Stomach smooth muscle (tissue), 2 donors: ENCODE results near the gene HPGDS.

Experiments used
- H3K27ac ChIP-seq: one replicate; pipeline ENCODE4 v1.7.0; 2013; ENCODE audit warnings: mild to moderate bottlenecking, low read length, inconsistent platforms
- H3K27me3 ChIP-seq, 2 donors: one replicate each; pipeline ENCODE4 v1.7.0; 2013; ENCODE audit warnings: low read length in 2 of 2; ENCODE audit not compliant: insufficient read depth in 2 of 2, control insufficient read depth in 1 of 2
- H3K36me3 ChIP-seq, 2 donors: one replicate each; pipeline ENCODE4 v1.7.0; 2013; ENCODE audit warnings: low read length in 2 of 2; ENCODE audit not compliant: control insufficient read depth in 2 of 2, insufficient read depth in 2 of 2
- H3K4me1 ChIP-seq: one replicate; pipeline ENCODE4 v1.7.0; 2013; ENCODE audit warnings: low read length; ENCODE audit not compliant: control insufficient read depth, insufficient read depth
- H3K4me3 ChIP-seq, 2 donors: one replicate each; pipeline ENCODE4 v1.7.0; 2013; ENCODE audit warnings: low read length in 2 of 2
- H3K9ac ChIP-seq, 2 donors: one replicate each; pipeline ENCODE4 v1.7.0; 2013; ENCODE audit warnings: low read length in 2 of 2, mild to moderate bottlenecking in 1 of 2
- H3K9me3 ChIP-seq, 2 donors: one replicate each; pipeline ENCODE4 v1.7.0; 2013; ENCODE audit warnings: low read length in 2 of 2; ENCODE audit not compliant: control insufficient read depth in 2 of 2
- donor health status: healthy.
- donor health status: Pancreatic carcinoma.

Gene HPGDS

DNA sequence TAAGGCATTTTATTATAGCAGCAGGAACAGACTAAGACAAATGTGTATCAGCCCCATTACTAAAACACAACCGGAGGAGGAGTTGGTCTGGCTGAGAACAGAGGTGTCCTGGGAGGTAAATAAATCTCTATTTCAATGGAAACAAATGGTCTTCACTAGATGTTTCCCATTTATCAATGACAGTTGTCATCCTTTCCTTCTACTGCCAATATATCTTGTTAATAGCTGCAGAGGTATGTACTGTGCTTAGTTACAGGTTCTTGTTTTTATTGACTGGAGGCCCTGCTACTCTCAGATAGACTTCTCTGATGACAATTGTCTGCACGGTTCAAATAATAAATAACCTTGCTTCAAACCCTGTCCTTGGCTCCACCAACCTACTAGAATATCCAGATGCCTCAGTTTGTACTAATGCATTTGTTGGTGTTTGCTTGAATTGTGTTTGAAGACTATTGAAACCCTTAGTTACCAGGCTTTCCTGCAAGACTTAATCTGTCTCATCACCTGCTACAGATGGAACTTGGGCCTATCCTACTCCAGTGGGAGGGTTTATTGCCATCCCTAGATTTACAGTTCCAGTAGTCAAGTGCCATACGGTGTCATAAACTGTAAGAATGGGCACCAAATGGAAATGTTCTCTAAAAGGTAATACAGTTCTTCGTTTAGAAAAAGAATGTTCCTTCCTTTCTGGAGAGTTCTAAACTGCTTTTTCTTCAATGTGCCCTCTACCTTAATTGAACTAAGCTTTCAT is 29.8 kb upstream of the HPGDS start:
- no peak overlapping the region for H3K9ac ChIP-seq
- H3K27me3 ChIP-seq: no peaks in the 10 kb centered on the region
- no peak overlapping the region for H3K4me3 ChIP-seq
- no peak overlapping the region for H3K27ac ChIP-seq
- no peaks in the 10 kb centered on the region for H3K9me3 ChIP-seq
- no peaks in the 10 kb centered on the region for H3K36me3 ChIP-seq
- no peaks in the 10 kb centered on the region for H3K4me1 ChIP-seq

DNA sequence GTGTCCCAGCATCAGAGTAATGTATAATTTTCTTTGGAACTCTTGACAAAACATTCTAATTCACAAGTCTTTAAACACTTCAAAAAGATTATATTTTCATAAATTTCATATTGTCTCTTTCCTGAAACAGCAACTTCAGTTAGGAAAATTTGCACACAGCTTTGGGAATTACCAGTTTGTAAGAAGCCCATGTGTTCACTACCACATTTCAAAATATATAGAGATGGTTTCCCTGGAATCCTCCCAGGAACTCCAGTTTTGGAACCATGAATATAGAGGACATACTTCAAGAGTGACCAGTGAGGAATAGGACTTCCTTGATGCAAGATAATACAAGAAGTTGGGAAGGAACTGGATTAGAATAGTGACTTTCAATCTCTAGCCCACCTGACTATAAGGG is 28.7 kb upstream of the HPGDS start:
- H3K4me3 ChIP-seq: no peak overlapping the region
- no peaks in the 10 kb centered on the region for H3K4me1 ChIP-seq
- H3K27ac ChIP-seq: no peak overlapping the region
- H3K9ac ChIP-seq: no peak overlapping the region
- H3K27me3 ChIP-seq: no peaks in the 10 kb centered on the region
- H3K36me3 ChIP-seq: no peaks in the 10 kb centered on the region
- H3K9me3 ChIP-seq: peaks cover 3% of the 10 kb centered on the region in 2 donors

DNA sequence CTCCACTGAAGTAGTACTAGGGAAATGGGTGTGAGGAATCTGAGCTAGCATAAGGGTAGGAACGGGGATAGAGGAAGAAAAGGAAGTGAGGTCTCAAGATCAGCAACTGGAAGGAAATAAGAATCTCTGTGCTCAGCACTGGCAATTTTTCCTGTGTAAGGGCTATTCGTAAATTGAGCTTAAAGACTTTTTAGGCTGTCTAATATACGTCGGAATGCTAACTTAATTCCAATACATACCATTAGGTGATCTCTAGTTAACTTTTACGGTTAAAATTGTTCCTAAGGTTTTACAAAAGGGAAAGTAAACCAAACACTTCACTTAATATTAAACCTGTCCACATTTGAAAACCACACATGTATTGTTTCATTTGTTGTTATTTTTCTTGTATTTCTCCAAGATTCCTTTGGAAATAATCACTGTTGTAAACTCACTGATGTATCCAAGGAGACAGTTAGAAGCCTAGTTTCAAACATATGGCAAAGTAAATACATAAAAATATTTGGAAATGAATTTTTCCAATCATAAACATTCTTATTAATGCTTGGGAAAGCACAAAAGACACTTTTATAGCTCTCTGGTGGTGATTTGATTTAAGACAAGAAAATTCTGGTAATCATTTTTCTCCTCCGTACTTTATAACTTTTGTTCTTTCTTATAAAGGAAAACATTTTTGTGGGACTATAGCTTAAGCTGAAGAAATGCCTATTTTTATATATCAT is 28.1 kb upstream of the HPGDS start:
- no peaks in the 10 kb centered on the region for H3K4me1 ChIP-seq
- H3K4me3 ChIP-seq: no peak overlapping the region
- H3K36me3 ChIP-seq: no peaks in the 10 kb centered on the region
- no peaks in the 10 kb centered on the region for H3K27me3 ChIP-seq
- H3K9me3 ChIP-seq: peaks cover 3% of the 10 kb centered on the region in 2 donors
- H3K27ac ChIP-seq: no peak overlapping the region
- H3K9ac ChIP-seq: no peak overlapping the region

DNA sequence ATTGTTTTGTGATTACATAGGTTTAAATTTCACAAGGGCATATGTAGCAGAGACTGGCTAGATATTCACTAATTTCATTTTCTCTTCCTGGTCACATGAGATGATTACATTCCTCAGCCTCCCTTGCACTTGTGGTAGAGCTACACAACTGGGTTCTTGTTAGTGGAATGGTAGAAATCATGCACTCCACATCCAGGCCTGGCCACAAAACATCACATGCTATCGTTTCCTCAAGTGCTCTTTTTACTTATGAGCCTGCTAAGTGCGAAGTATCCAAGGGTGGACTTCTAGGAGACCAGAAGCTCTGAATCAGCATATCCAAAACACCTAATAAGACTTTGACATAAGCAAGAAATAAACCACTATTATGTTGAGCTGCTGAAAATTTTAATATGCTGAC is 26.4 kb upstream of the HPGDS start:
- Histone ChIP-seq H3K9ac (no peak overlapping the region), H3K27ac (no peak overlapping the region), H3K9me3 (peaks cover 3% of the 10 kb centered on the region in 2 donors), H3K36me3 (no peaks in the 10 kb centered on the region), H3K27me3 (no peaks in the 10 kb centered on the region), H3K4me3 (no peak overlapping the region), H3K4me1 (no peaks in the 10 kb centered on the region)

DNA sequence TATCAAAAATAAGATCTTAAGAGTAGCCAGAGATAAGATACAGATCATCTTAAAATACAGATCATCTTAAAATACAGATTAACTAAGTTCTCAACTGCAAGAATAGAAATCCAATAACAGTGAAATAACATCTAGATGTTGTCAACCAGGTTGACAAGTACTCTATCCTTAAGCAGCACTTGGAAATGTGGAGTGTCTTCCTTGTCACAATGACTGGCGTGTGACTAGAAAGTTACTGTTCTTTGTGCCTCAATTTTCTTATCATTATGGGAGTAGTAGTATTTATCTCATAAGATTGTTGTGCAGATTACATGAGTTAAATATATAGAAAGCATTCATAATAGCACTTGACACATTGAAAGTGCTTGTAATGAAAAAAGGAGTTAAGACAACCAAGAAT is 25.8 kb upstream of the HPGDS start:
- H3K27ac ChIP-seq: no peak overlapping the region
- H3K36me3 ChIP-seq: no peaks in the 10 kb centered on the region
- no peaks in the 10 kb centered on the region for H3K27me3 ChIP-seq
- no peaks in the 10 kb centered on the region for H3K4me1 ChIP-seq
- peaks cover 3% of the 10 kb centered on the region in 2 donors for H3K9me3 ChIP-seq
- no peak overlapping the region for H3K9ac ChIP-seq
- H3K4me3 ChIP-seq: no peak overlapping the region

DNA sequence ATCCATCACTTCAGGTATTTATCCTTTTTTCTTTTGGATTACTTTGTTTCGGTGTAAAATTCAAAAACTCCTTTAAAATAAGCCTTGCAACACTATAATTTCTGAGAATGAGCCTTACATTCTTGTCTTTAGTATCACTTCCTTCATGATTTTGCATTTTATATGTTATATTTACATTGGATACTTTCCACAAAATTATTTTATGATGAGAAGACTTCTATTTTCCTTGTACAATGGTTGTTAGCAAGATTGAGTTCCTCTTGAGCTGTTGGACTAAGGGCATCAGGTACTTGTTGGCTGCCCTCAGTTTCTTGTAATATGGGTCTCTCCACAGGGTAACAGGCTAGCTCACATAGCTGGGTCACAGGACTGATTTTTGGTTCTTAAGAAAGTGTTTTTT is 22.7 kb upstream of the HPGDS start:
- H3K27me3 ChIP-seq: no peaks in the 10 kb centered on the region
- H3K36me3 ChIP-seq: no peaks in the 10 kb centered on the region
- H3K9ac ChIP-seq: no peak overlapping the region
- H3K9me3 ChIP-seq: peaks cover 3% of the 10 kb centered on the region in 2 donors
- no peak overlapping the region for H3K27ac ChIP-seq
- no peak overlapping the region for H3K4me3 ChIP-seq
- no peaks in the 10 kb centered on the region for H3K4me1 ChIP-seq

DNA sequence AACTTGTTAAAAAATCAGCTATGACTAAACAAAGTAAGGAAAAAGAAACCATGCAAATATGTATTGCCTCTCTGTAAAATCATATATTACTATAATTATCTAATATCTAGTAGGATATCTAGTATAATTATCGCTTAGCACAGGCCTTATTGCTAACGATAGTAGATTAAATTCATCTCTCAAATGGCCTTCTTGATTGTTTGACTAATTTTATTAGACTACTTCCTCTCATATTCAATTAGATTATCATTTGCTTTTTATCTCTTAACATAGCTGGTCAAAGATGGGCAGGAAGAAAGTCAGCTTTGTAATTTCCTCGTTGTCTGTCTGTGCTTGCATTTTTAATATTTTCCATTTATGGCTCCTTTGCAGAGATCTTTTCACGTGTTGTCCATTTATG is 21.9 kb upstream of the HPGDS start:
- Histone ChIP-seq H3K27me3 (no peaks in the 10 kb centered on the region), H3K9ac (no peak overlapping the region), H3K4me1 (no peaks in the 10 kb centered on the region), H3K4me3 (no peak overlapping the region), H3K27ac (no peak overlapping the region), H3K9me3 (peaks cover 3% of the 10 kb centered on the region in 2 donors), H3K36me3 (no peaks in the 10 kb centered on the region)

DNA sequence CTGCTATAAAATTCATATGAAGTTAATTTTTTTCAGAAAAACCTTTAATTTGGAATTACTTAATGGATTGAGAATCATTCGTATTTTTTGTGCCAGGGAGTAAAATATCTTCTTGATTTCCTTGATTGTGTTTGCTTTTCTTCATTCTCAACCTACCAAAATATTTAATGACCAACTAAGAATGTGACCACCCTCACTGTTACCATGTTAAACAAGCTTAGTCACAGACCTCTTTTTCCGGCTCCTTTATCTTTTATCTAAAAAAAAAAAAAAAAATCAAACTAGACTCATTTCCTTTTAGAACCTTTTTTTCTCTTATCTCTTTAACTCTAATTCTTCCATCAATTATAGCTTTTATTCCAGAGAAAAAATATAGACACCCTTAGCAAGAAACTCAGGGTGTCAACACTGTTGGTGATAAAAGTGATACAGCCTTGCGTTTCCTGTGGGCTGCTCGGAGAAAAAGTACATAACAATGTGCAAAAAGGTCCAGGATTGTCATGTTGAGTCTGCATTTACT is 20.6 kb upstream of the HPGDS start:
- Histone ChIP-seq H3K9ac (no peak overlapping the region), H3K4me3 (no peak overlapping the region), H3K27me3 (no peaks in the 10 kb centered on the region), H3K4me1 (no peaks in the 10 kb centered on the region), H3K27ac (no peak overlapping the region), H3K9me3 (peaks cover 3% of the 10 kb centered on the region in 2 donors), H3K36me3 (no peaks in the 10 kb centered on the region)

DNA sequence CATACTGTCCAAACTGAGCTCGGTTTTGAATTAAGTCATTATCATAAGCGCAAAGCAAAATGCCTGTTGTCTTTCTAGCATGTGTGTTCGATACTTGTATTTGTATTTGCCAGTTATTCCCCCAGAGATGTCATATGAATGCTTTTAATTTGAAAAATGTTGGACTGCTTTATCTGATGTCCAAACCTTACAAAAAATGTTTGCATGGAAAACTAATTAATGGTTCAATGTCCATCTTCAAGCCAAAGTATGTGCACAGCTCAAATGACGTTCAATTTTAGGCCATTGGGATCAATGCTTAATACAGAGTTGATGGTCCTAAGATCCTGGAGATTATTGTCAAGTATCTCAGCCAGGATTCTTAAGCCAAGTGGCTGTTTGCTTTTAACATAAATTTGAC is 17.2 kb upstream of the HPGDS start:
- Histone ChIP-seq H3K36me3 (no peaks in the 10 kb centered on the region), H3K4me1 (no peaks in the 10 kb centered on the region), H3K27ac (no peak overlapping the region), H3K27me3 (no peaks in the 10 kb centered on the region), H3K9me3 (no peaks in the 10 kb centered on the region), H3K4me3 (no peak overlapping the region), H3K9ac (no peak overlapping the region)

DNA sequence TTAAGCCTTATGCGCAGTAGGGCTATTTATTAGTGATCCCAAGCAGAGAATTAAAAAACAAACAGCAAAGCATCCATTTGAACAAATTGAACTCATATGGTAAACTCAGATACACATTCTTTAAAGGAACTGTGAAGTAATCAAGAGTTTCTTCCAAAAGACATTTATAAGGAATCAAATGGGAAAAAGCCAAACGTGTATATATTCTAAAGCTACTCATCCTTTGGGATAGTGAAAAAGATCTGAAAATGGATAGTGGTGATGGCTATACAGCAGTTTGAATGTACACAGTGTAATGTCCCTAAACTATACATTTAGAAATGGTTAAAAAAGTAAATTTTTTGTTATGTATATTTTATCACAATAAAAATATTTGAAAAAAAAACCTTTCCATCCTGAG is 16.6 kb upstream of the HPGDS start:
- Histone ChIP-seq H3K9me3 (no peaks in the 10 kb centered on the region), H3K4me3 (no peak overlapping the region), H3K27ac (no peak overlapping the region), H3K36me3 (no peaks in the 10 kb centered on the region), H3K9ac (no peak overlapping the region), H3K27me3 (no peaks in the 10 kb centered on the region), H3K4me1 (no peaks in the 10 kb centered on the region)

DNA sequence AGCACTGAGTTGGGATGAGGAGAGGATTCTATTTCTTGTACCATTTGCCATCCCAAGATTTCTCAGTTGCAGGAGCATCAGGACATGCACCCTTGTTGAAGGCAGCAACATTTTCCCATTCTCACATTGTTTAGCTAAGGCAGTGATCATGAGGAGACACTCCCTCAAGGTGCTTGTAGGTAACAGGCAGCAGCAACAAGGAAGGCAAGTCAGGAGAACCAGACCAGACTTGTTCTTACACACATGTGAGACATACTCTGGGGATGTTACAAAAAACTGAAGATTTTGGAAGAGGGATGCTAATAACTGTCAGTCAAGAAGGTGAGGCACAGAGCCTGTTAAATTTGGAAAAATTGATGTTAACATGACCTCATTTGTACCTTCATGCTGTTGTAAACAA is 15.5 kb upstream of the HPGDS start:
- H3K4me1 ChIP-seq: no peaks in the 10 kb centered on the region
- H3K4me3 ChIP-seq: no peak overlapping the region
- no peak overlapping the region for H3K9ac ChIP-seq
- H3K27me3 ChIP-seq: no peaks in the 10 kb centered on the region
- H3K36me3 ChIP-seq: no peaks in the 10 kb centered on the region
- H3K9me3 ChIP-seq: no peaks in the 10 kb centered on the region
- H3K27ac ChIP-seq: no peak overlapping the region
